Right lung (tissue), 5 donors: ENCODE data around the gene METAP2. TPM values are rescaled to one million over a fixed set of nuclear protein-coding genes. Genes with fewer than 3 reads are reported as not detected.

Source experiments
- DNase-seq, 2 donors: peaks; one replicate each; pipeline ENCODE4 v3.0.0-alpha.2; 2013
- polyA plus RNA-seq, 5 donors: library from polyadenylated mRNA; unstranded; fragments of 120-200 nt; gene quantifications; one replicate each; pipeline versions ENCODE4 v1.2.1 to v1.2.3, GENCODE V29; 2013; ENCODE audit warnings: inconsistent platforms in 1 of 5, low replicate concordance in 1 of 5; ENCODE audit not compliant: insufficient read length in 5 of 5, insufficient read depth in 1 of 5

Gene METAP2
- polyA plus RNA-seq, 5 donors, result 99.5 to 167 (median 122) TPM

- DNase-seq, result no peak
Measured at GRCh38 chr12:95506707-95507523, 33.0 kb downstream of the METAP2 start.

GRCh38 chr12:95509300-95509699 is 35.3 kb downstream of the METAP2 start:
- DNase-seq, result no peak

- no peak for DNase-seq
Measured at GRCh38 chr12:95511977-95512376, 38.0 kb downstream of the METAP2 start.

- no peak for DNase-seq
Measured at GRCh38 chr12:95513599-95513998, 39.6 kb downstream of the METAP2 start.

- DNase-seq, result no peak
Measured at GRCh38 chr12:95515197-95515596, 41.2 kb downstream of the METAP2 start.

- DNase-seq, result no peak
Measured at GRCh38 chr12:95516757-95517156, 42.8 kb downstream of the METAP2 start.

GRCh38 chr12:95517246-95517645 is 43.3 kb downstream of the METAP2 start:
- no peak for DNase-seq

GRCh38 chr12:95518944-95519343 is 45.0 kb downstream of the METAP2 start:
- DNase-seq, result no peak

GRCh38 chr12:95520816-95521215 is 46.9 kb downstream of the METAP2 start:
- no peak for DNase-seq

- no peak for DNase-seq
Measured at GRCh38 chr12:95522692-95523091, 48.7 kb downstream of the METAP2 start.

- DNase-seq, result no peak
Measured at GRCh38 chr12:95528431-95528830, 54.5 kb downstream of the METAP2 start.

GRCh38 chr12:95529693-95530225 is 55.8 kb downstream of the METAP2 start:
- no peak for DNase-seq

- DNase-seq, result no peak
Measured at GRCh38 chr12:95532851-95533250, 58.9 kb downstream of the METAP2 start.

GRCh38 chr12:95533985-95534384 is 60.0 kb downstream of the METAP2 start:
- no peak for DNase-seq

- no peak for DNase-seq
Measured at GRCh38 chr12:95538006-95538405, 64.1 kb downstream of the METAP2 start.

GRCh38 chr12:95538656-95539055 is 64.7 kb downstream of the METAP2 start:
- no peak for DNase-seq

GRCh38 chr12:95541436-95541835 is 67.5 kb downstream of the METAP2 start:
- DNase-seq, result no peak

GRCh38 chr12:95543305-95543704 is 69.4 kb downstream of the METAP2 start:
- DNase-seq, result no peak

GRCh38 chr12:95544756-95545155 is 70.8 kb downstream of the METAP2 start:
- no peak for DNase-seq

GRCh38 chr12:95545303-95545702 is 71.4 kb downstream of the METAP2 start:
- DNase-seq, result no peak

- no peak for DNase-seq
Measured at GRCh38 chr12:95545731-95546490, 72.0 kb downstream of the METAP2 start.

GRCh38 chr12:95546491-95546813 is 72.5 kb downstream of the METAP2 start:
- no peak for DNase-seq

- DNase-seq, result peak in 1 of 2 donors; percentile 27
Measured at GRCh38 chr12:95547522-95548055, 73.6 kb downstream of the METAP2 start.
